HG02571 (cell line): ENCODE results near the gene ALDH9A1.
"Not testable (repeated sequence)": the region's sequence is repeated elsewhere in the genome, so short reads cannot be mapped to it uniquely, and the experiment has no call there.

ENCODE experiments used
- ATAC-seq: cut with Tn5 transposase; IDR thresholded peaks from one replicate; pipeline ENCODE4 v1.9.1; 2021; ENCODE audit warnings: mild to moderate bottlenecking, moderate library complexity; ENCODE audit not compliant: unreplicated experiment

The ALDH9A1 gene

GRCh38 chr1:165688046-165688445, 10.3 kb downstream of the ALDH9A1 start:
- no peak for ATAC-seq

DNA sequence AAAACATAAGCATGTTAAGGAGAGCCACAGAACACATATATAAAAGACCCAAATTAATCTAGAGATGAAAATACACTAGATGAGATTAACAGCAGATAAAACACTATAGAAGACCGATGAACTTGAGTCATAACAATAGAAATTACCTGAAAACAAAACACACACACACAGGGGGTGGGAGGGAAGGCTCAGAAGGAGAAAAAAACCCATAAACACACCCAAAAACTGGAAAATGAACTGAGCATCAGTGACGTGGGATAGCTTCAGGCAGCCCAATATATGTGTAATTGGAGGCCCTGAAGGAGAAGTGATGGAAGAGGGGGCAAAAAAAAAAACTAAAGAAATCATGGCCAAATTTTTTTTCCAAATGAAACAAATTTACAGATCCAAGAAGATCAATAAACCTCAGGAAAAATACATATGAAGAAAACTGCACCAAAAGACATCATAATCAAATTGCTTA, 11.4 kb downstream of the ALDH9A1 start:
- no peak for ATAC-seq

DNA sequence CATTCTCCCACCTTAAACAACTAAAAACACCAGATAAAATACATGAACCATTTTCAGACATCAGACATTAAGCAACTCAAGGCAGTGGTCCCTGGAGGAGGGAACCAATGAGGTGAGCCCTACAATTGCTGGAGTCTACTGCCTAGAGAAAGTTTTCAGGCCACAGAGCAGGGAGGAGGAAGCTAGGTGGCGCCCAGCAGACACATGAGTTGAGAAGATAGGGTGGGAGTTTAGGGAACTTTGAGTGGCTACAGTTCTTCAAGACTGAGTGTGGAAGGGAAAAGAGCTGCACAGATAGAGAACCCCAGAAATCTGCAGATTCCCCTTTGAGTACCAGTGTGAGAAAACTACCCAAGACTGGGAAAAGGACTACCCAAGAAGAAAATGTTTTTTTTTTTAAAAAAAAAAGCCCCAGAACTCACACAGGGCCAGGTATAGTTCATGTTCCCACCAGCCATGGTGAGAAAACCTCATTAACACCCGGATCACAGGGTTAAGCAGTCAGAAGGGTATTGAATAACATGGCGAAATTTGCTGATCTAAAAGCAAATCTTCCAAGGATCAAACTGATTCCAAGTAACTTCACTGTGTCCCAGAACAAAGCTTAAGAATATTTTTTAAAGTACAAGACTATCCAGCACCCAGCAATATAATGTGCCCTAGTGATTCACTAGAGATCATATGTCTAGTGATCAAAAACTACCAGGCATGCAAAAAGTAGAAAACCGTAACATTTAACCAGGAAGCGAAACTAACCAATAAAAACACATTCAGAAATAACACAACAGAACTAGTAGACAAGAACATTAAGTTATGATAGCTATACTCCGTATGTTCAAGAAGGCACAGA, 12.0 kb downstream of the ALDH9A1 start:
- ATAC-seq: no peak

DNA sequence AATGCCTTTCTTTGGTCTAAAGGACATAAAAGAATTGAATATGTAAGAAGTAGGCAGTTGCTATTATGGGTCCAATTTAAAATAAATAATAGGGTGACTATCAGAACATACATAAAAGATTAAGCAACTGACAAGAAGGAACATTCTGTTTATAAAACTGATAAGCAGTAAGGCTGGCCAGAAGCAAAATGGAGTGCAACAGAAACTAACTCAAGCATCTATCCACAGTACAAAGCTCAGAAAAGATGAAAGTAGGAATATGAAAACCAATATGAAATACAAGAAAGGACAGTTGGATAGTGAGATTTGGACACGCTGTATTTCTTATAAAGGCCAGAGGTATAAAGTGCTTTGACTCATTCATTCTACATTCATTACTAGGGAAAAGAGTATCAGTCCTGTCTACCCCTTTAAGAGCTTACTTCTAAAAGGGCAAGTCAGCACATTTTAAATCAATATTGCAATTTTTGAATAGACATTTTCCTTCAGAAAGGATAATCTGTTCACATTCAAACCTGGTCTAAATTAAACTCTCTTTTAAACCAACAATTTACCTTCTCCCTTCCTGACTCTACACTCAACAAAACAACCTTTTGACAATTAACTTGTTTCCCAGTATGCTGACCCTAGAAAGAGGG, 14.4 kb downstream of the ALDH9A1 start:
- ATAC-seq: no peak

GRCh38 chr1:165680773-165681172, 17.6 kb downstream of the ALDH9A1 start:
- not testable (repeated sequence) for ATAC-seq

GRCh38 chr1:165680303-165680702, 18.1 kb downstream of the ALDH9A1 start:
- ATAC-seq: no peak

GRCh38 chr1:165679282-165680036, 18.9 kb downstream of the ALDH9A1 start:
- ATAC-seq: no peak

- no peak for ATAC-seq
These were observed 19.9 kb downstream of the ALDH9A1 start for GRCh38 chr1:165678509-165678908.

DNA sequence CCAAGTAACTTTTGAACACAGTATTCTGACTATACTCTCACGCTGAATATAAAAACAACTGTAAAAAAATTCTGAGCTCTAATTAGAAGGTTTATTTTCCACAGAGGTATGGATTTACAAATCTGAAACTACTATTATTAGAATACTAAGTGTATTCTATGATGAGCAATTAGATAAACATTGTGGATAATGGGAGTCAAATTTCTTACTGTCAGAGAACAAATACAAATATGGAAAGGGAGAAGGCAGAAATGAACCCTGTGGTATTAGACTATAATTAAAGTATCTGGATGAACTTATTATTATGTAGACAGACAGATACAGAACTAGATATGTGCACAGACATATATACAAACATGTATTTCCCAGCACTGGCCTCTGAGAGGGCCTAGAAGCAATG, 22.6 kb downstream of the ALDH9A1 start:
- no peak for ATAC-seq

DNA sequence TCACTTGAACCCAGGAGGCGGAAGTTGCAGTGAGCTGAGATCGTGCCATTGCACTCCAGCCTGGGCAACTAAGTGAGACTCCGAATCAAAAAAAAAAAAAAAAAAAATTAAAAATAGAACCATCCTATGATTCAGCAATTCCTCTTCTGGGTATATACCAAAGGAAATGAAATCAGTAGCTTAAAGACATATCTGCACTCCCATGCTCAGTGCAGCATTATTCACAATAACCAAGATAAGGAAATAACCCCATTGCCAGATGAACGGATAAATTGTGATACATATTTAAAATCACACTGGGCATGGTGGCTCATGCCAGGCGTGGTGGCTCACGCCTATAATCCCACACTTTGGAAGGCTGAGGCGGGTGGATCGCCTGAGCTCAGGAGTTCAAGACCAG, 23.8 kb downstream of the ALDH9A1 start:
- ATAC-seq: no peak

GRCh38 chr1:165671526-165671925, 26.8 kb downstream of the ALDH9A1 start:
- no peak for ATAC-seq

- no peak for ATAC-seq
These were observed 30.2 kb downstream of the ALDH9A1 start for GRCh38 chr1:165668184-165668583.

- no peak for ATAC-seq
These were observed 32.1 kb downstream of the ALDH9A1 start for GRCh38 chr1:165666152-165666825.

DNA sequence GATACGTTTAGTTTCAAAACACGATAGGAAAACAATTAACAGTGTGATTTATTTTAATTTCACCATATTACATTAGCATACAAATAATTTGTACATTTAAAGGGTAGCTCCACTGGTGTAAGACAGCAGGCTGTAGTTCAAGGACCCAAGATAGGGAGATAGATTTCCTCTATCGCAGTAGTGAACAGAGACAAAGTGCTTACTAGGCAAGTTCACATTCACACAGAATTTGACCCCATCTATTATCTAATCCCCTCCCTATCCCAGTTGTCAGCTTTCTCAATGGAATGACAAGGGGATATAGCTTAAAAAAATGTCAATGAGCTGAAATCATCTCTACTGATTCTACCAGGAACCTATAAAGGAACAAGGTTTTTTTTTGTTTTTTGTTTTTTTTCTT, 36.2 kb downstream of the ALDH9A1 start:
- ATAC-seq: no peak

DNA sequence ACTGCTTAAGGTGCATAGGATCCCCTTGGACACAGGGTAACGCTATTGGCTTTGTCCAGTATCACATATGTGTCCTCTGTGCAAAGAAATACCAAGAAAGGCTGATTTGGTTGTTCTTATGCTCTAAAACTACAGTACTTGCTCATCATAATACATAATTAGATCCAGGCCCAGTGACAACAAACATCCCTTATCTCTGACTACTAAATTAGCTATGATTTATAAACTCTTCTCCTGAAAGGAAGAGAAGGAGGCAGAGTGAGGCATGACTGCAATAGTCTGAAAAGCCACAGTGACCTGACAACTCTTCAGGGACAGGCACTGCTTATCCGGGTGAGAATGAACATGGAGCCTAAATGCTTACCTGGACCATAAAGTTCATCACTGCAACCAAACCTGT, 36.7 kb downstream of the ALDH9A1 start:
- ATAC-seq: no peak

GRCh38 chr1:165659581-165659895, 38.8 kb downstream of the ALDH9A1 start:
- ATAC-seq: no peak

DNA sequence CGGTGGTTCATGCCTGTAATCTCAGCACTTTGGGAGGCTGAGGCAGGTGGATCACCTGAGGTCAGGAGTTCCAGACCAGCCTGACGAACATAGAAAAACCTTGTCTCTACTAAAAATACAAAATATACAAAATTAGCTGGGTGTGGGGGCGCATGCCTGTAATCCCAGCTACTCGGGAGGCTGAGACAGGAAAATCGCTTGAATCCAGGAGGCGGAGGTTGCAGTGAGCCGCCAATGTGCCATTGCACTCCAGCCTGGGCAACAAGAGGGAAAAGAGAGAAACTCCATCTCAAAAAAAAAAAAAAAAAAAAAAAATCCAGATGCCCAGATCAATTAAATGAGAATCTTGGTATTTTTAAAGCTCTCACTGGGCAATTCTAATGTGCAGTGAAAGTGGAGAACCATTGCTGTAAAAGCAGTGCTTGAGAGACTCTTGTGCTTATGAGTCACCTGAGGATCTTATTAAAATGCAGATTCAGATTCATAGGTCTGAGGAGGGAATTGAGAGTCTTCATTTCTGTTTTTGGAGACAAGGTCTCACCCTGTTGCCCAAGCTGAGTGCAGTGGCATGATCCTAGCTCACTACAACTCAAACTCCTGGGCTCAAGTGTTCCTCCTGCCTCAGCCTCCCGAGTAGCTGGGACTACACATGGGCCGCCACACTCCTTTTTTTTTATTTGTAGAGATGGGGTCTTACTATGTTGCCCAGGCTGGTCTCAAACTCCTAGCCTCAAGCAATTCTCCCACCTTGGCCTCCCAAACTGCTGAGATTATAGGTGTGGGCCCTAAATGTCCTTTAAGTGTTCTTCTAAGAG, 39.4 kb downstream of the ALDH9A1 start:
- not testable (repeated sequence) for ATAC-seq

- ATAC-seq: no peak
These were observed 47.3 kb downstream of the ALDH9A1 start for GRCh38 chr1:165650981-165651625.

DNA sequence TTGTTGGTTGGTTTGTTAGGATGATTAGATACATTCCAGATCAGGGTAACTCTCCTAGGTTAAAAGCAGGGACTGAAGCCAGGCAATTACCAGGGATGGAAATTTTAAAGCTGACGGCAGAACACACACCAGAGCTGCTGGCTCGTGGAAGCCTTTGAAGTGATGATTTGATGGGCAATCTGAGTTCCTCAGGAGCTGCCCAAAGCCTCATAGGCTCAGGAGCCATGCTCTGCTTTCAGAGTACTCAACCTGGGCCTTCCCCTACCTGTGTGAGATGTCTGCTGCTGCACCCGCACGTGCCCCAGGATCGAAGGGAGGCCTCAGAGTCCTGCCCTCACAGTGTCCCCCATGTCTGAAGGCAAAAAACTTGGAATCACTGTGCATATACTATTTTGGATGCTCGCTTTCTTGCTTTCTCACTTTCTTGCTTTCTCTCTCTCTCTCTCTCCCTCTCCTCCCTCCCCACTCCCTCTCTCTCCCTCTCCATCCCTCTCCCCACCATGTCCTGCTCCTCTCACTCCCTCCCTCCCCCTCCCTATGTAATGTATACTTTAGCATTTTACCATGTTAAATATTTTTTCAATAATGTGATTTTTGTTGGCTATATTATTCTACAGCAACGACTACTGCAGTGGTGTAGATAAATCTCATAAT, 49.3 kb downstream of the ALDH9A1 start:
- no peak for ATAC-seq
